Esophagus muscularis mucosa (tissue), 3 donors: ENCODE measurements around the gene CASQ2.

Experiments
- CTCF ChIP-seq, 3 experiments: fragments of 200-600 bp in 2 of 3; fragments of 450-650 bp in 1 of 3; sonication (generic) in 2 of 3; IDR thresholded peaks; one replicate each; pipeline ENCODE4 v1.5.1; 2017 to 2019; ENCODE audit warnings: antibody characterized with exemption in 3 of 3, mild to moderate bottlenecking in 2 of 3, moderate library complexity in 1 of 3
- EP300 ChIP-seq: sonication (generic); formaldehyde crosslinking; IDR thresholded peaks from one replicate; pipeline ENCODE4 v1.6.1; 2017; ENCODE audit warnings: antibody characterized with exemption

DNA sequence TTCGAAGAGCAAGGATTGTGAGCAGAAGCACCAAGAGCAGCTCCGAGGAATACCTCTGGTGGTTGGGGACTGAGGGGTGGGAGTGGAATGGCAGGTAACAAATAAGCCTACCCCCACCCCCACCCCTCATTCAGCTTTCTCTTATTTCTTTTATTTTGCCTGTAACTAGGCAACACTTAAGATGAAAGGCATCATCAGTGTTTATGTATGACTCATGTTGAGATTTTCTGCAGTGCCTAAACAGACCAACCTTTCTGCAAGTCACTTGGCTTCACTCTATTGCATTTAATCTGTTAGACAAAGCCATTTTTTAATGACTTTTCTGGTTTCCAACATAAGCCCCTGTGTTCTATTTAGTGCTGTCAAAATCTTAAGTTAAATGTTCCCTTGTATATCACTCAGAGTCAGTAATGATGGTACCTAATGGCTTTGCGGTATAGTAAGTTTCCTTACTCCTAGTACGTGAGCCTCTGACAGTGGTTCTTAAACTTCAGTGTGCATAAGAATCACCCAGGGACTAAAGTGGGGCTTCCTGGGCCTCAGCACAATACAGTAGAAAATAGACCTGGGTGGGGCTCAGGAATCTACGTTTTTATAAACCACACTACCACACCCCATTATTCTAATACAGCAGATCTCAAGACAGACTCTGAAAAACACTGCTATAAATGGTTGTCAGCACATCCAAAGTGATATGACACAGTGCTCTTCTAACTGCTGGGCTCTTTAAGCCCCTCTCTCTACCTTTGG, 19.9 kb downstream of the CASQ2 start:
- no peak for TF ChIP-seq EP300
- no peak for TF ChIP-seq CTCF (IDR thresholded peaks at IDR 0.05)
